Fibroblast of pulmonary artery (primary cell): Measurements from ENCODE around the gene PRR18.

Source experiments
- DNase-seq: peaks from one replicate; pipeline ENCODE4 v3.0.0-alpha.2; 2010; ENCODE audit warnings: low read depth
- H3K4me3 ChIP-seq: replicated peaks from 2 replicates; pipeline ENCODE4 v1.5.1; 2011; ENCODE audit warnings: low read depth, mild to moderate bottlenecking, control low read depth, low read length, moderate library complexity
- CTCF ChIP-seq: IDR thresholded peaks from 2 replicates; pipeline ENCODE4 v1.5.1; 2011; ENCODE audit warnings: mild to moderate bottlenecking, control low read depth, low read length, inconsistent platforms; ENCODE audit errors: missing control alignments

PRR18 gene

GRCh38 chr6:166308033-166308768 is at the start of gene PRR18:
Gene PRR18 (minus strand): TSS chr6:166308392. CDS start chr6:166308142, 250 bp downstream.
- no peak within 1 kb of the TSS for H3K4me3 ChIP-seq
- no peak for DNase-seq
- no peak for TF ChIP-seq CTCF

- TF ChIP-seq CTCF = no peak
- no peak for DNase-seq
- H3K4me3 ChIP-seq = no peak overlapping the region
These were observed 47.4 kb upstream of the PRR18 start for GRCh38 chr6:166355552-166355951.

- H3K4me3 ChIP-seq = no peak overlapping the region
- DNase-seq = no peak
- TF ChIP-seq CTCF = no peak
These were observed 46.8 kb upstream of the PRR18 start for GRCh38 chr6:166354965-166355364.

GRCh38 chr6:166354143-166354542 is 46.0 kb upstream of the PRR18 start:
- DNase-seq = no peak
- no peak overlapping the region for H3K4me3 ChIP-seq
- TF ChIP-seq CTCF = no peak

- no peak for TF ChIP-seq CTCF
- H3K4me3 ChIP-seq = no peak overlapping the region
- no peak for DNase-seq
These were observed 45.3 kb upstream of the PRR18 start for GRCh38 chr6:166353507-166353906.

GRCh38 chr6:166352923-166353322 is 44.7 kb upstream of the PRR18 start:
- no peak for TF ChIP-seq CTCF
- H3K4me3 ChIP-seq = no peak overlapping the region
- no peak for DNase-seq

- no peak for DNase-seq
- H3K4me3 ChIP-seq = no peak overlapping the region
- no peak for TF ChIP-seq CTCF
These were observed 43.6 kb upstream of the PRR18 start for GRCh38 chr6:166351715-166352285.
